NCI-H774 (cell line): ENCODE data around the gene SNED1.

Source experiments
- DNase-seq: peaks from one replicate; lab custom pipeline; 2025; lab: John Stamatoyannopoulos, UW

SNED1 gene

GRCh38 chr2:241068942-241069810 lies 70.8 kb downstream of the SNED1 start:
- DNase-seq = no peak

- DNase-seq = no peak
Observed at GRCh38 chr2:241069821-241070281, 71.4 kb downstream of the SNED1 start.

- DNase-seq = no peak
Observed at GRCh38 chr2:241070361-241070760, 71.9 kb downstream of the SNED1 start.

- DNase-seq = no peak
Observed at GRCh38 chr2:241070811-241071676, 72.6 kb downstream of the SNED1 start.

DNA sequence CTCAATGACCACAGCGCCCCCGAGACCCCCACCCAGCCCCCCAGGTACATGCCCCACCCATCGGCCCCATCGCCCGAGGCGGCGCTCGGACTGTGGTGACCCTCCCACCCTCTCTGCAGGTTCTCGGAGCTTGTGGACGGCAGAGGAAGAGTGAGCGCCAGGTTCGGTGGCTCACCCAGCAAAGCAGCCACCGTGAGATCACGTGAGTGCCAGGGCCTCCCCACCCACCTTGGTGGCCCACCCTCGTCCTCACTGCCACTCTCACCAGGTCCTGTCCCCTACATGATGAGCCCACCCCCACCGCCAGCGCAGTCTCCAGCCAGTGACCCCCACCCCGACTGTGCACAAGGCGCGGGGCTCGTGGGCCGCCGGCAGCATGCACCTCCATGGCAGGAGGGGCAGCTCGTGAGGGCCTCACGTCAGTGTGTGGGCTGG lies 73.3 kb downstream of the SNED1 start:
- no peak for DNase-seq

DNA sequence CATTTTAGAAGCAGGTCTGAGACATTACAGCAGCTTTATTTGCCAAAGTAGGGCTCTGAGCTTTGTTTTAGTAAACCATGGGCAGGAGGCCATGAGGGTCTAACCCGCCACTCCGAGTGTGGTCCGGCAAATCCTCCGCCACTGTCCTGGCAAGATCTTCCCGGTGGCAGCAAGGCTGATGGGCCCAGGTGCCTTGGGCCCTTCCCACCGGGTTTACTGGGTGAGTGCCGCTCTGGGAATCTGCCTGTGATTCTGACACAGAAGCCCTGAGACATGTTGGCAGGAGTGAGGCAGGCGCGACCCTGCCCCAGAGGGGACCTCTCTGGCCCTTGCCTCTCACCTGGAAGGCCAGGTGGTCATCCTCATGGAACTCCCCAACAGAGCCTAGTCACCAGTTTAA lies 73.7 kb downstream of the SNED1 start:
- DNase-seq = no peak

DNA sequence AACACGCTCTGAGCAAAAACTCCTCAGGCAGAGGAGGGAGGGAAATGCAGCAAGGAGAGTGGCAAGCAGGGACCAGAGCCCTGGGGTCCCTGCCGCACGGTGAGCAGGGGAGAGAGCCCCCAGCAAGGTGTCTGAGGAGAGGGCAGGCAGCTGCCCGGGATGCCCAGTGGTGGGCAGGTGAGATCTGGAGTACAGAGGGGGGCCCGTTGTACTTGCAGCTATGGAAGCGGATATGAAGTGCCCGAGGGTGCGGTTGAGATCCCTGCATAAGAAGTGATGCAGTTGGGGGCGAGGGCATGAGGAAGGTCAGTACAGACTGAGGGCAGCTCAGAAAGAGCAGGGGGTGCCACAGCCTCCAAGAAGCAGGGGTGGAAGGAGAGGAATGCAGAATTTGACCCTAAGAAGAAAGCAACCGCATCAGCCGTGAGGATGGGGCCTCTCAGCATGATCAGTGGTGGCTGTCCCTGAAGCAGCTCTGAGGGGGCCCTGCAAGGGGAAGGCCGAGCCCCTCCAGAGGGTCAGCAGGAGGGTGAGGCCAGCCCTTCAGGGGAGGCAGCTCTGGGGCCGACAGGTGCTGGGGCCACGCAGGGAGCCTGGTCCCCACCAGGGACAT lies 74.2 kb downstream of the SNED1 start:
- DNase-seq = no peak

GRCh38 chr2:241073166-241074064 lies 75.0 kb downstream of the SNED1 start:
- no peak for DNase-seq

GRCh38 chr2:241074065-241074818 lies 75.8 kb downstream of the SNED1 start:
- no peak for DNase-seq

DNA sequence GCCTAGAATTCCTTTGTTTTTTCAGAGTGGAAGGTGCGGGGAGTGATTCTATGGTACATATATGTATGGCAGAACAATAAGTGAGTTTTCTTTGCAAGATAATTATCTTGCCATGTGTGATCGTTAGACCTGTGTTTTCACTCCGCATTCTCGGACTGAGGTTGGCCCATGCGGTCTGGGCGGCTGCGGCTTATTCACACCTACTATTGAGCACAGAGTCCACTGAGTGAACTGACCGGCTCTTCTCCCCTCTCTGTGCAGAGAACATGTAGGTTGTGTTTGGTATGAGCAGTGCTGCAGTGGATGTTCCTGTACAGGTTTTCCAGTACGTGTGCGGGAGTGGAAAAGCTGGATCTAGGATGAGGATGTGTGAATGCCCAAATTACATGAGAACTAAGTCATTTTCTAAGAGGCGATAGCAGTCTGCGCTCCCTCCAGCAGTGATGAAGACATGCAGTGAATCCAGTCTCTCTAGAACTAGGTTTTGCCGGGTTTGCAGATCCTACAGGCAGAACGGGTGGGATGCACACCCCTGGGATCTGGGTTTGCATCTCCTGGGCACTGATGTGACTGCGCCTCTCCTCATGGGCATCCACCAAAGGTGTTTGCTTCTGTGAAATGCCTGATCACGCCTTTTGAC lies 76.6 kb downstream of the SNED1 start:
- DNase-seq = no peak

DNA sequence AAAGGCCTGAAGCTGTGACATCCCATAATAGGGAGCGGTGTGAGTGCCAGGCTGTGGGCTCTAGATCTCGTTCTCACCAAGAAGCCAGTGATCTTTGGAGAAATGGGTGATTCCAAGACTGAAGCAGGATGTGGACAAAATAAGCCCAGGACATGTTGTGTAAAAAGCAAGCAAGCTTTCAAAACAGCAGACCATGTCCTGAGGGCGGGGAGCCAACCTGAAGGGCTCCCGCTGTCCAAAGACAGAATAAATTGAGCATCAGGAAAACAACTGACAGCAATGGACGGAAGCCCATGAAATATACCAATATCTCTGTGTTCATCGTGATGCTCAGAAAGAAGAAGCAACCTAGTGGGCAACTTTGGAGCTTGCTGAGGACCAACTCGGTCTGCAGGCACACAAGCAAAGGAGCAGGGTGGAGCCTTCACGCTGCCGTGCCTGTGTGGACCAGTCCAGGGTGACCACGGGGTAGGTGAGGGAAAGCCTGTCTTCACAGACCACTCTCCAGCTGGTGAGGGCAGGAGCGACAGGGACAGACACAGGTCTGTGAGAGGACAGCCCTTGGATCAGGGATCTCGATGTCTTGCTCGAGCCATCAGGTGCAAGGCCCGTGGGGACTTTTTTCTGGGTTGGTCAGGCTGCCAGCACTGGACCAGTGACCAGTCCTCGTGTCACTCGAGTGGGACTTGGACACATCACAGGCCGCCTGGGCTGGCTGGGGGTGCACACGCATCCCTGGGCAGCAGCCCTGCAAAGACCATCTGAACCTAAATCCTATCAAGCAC lies 82.2 kb downstream of the SNED1 start:
- DNase-seq = no peak

- no peak for DNase-seq
Observed at GRCh38 chr2:241081190-241081642, 82.8 kb downstream of the SNED1 start.

- DNase-seq = no peak
Observed at GRCh38 chr2:241081643-241082340, 83.4 kb downstream of the SNED1 start.

GRCh38 chr2:241082341-241083090 lies 84.1 kb downstream of the SNED1 start:
- no peak for DNase-seq

DNA sequence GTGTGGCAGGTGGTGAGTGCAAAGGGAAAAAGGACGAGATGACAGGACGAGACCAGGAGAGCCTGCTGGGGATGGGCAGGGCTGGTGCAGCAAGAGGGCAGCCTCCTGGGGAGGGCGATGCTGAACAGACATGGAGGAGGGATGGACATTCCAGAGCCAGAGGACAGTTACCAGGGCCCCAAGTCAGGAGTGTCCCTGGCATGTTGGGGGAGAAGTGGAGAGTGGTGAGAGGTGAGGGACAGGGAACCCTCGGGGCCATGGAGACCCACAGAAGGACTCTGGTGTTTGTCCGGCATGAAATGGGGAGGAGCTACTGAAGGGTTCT lies 84.6 kb downstream of the SNED1 start:
- no peak for DNase-seq

GRCh38 chr2:241084856-241085444 lies 86.5 kb downstream of the SNED1 start:
- DNase-seq = no peak

GRCh38 chr2:241087420-241088268 lies 89.2 kb downstream of the SNED1 start:
- DNase-seq = no peak
